ENCODE data around the gene CBFA2T3.

DNA sequence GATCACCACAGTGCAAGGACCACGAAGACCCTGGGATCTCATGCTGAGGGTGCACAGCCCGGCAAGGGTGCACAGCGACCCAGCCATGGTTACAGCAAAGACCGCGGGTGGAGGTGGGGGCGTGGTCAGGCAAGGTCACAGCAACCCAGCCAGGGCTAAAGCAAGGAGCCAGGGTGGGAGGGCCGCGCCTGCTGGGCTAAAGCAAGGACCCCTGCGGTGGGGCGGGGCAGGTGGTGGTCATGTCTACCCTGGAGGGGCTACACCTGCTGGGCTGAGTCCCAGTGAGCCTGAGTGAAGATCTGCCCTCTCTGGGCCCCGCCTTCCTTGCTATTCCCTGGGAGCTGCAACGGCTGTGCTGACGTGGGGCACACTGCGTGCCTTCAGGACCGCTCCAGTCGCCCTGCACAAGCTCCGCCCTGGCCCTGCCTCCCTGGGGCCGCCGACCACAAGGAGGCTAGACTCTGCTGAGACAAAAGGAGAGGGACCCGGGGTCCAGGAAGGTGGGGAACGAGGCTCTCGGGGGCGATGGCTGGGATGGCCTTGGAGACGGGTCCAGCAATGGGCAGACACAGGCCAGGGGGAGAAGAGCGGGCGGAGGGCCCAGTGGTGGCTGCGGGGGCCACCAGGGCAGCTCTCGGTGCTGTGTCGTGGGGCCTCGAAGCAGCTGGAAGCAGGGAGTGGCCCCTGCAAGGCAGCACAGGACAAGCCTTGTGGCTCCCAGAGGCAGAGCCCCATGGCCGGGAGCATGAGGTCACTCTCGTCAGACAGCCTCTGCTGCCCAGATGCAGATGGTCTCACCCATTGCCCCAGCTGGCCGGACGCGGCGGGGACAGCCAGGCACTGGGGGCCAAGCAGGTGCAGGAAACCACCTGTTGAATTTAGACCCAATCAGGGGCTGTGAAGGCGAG is 52.8 kb downstream of the CBFA2T3 start:
- TF ChIP-seq EZH2 (IDR thresholded peaks at IDR 0.05; ENCODE audit: borderline replicate concordance, low read depth, low read length, severe bottlenecking), result no peak
- TF ChIP-seq, protein P1, sequence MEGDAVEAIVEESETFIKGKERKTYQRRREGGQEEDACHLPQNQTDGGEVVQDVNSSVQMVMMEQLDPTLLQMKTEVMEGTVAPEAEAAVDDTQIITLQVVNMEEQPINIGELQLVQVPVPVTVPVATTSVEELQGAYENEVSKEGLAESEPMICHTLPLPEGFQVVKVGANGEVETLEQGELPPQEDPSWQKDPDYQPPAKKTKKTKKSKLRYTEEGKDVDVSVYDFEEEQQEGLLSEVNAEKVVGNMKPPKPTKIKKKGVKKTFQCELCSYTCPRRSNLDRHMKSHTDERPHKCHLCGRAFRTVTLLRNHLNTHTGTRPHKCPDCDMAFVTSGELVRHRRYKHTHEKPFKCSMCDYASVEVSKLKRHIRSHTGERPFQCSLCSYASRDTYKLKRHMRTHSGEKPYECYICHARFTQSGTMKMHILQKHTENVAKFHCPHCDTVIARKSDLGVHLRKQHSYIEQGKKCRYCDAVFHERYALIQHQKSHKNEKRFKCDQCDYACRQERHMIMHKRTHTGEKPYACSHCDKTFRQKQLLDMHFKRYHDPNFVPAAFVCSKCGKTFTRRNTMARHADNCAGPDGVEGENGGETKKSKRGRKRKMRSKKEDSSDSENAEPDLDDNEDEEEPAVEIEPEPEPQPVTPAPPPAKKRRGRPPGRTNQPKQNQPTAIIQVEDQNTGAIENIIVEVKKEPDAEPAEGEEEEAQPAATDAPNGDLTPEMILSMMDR (IDR thresholded peaks at IDR 0.05; ENCODE audit: borderline replicate concordance, extremely low read depth, low read length, poor library complexity, severe bottlenecking), result no peak

All from DND-41 (cell line).